HG03060 (cell line): ENCODE measurements around the gene AP3B1.

ENCODE experiments used
- ATAC-seq: cut with Tn5 transposase; IDR thresholded peaks from one replicate; pipeline ENCODE4 v1.9.1; 2021; ENCODE audit warnings: low read depth, moderate number of reproducible peaks; ENCODE audit not compliant: unreplicated experiment

Gene AP3B1

GRCh38 chr5:77983482-77984199, 310.9 kb downstream of the AP3B1 start:
- no peak for ATAC-seq

DNA sequence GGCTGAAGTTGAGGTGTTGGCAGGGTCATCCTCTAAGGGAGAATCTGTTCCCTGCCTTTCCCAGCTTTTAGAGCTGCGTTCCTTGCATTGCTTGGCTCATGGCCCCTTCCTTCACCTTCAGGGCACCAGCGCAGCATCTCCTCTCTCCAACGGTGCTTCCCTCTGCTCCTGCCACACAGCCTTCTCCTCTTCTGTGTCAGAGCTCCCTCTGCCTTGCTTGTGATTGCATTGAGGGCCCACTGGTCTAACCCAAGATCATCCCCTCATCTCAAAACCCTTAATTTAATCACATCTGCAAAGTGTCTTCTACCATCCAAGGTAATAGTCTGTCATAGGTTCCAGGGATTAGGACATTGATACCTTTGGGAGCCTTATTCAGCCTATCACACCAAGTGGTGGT, 312.7 kb downstream of the AP3B1 start:
- ATAC-seq: no peak

GRCh38 chr5:77974576-77974975, 319.9 kb downstream of the AP3B1 start:
- no peak for ATAC-seq

GRCh38 chr5:77973253-77973609, 321.3 kb downstream of the AP3B1 start:
- ATAC-seq: no peak

DNA sequence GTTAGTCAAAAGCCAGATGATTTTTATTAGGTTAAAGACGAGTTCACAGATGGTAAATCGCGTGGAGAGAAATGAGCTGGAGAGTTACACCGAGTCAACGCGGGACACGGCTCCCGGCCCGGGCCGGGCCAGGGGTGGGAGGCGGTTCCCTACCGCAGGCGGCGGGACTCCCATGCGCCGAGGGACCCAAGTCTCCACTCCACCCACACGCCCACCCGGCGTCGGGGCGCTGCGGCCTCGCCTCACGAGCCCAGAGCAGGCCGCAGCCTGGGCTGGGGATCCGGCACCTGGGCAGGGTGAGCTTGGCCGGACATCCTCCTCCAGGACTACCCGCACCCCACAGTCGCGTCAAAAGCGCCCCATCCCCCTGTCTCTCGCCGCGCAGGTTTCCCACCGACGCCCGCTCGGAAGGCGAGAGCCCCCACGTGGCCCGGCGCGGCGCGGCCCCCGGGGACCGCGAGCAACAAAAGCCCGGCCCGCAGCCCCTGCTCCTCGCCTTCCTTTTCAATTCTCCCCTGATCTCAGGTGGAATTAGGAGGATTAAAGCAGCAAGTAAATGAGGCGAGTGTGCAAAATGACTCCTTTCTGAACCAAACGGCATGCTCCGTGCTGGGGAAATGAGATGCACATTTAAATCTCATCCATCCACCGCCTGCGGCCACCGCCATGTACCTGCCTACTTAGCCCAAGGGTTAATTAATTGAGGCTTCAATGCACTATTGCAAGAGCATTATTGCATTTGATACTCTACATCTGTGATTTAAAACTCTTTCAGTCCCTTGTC, 321.8 kb downstream of the AP3B1 start:
- no peak for ATAC-seq

- ATAC-seq: no peak
Observed at GRCh38 chr5:77971776-77972468, 322.6 kb downstream of the AP3B1 start.

DNA sequence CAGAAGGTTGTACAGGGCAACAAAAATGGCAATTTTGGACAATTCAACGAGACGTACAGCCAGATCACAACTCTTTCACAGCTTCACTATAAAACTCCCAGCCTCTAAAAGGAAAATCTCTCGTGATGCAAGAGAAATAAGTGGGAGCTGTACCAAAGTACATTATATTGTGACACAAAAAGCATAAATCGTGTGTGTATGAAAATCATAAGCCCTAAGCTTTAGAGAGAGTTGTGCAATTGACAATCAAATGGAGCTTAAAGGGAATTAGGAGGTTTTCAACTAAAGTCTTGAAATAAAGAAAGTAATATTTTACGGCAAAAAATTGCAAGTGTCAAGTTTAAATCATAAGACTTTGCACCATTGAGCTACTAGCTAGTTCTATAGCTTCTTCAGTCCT, 323.6 kb downstream of the AP3B1 start:
- ATAC-seq: no peak

GRCh38 chr5:77963795-77964194, 330.7 kb downstream of the AP3B1 start:
- no peak for ATAC-seq

DNA sequence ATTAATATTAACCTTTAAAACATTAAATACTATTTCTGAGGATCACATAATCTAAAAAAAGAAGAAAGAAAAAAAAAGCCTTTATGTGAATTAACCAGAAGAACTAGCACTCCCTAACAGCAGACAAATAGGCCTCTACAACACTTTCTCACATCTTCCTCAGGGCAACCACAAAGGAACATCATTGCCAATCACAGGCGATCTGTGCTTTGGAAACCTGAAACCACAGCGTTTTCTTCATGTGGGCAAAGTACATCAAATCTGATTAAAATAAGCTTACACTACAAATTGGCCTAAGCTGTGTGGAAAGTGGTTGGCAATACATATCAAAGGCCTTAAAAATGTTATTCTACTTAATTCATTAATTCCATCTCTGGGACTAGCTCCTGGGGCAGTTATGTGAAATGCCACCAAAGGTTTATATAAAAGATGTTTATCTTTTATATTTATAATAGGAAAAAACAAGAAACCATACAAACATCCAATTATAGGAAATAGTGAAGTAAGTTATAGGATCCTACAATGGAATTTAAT, 333.6 kb downstream of the AP3B1 start:
- no peak for ATAC-seq

DNA sequence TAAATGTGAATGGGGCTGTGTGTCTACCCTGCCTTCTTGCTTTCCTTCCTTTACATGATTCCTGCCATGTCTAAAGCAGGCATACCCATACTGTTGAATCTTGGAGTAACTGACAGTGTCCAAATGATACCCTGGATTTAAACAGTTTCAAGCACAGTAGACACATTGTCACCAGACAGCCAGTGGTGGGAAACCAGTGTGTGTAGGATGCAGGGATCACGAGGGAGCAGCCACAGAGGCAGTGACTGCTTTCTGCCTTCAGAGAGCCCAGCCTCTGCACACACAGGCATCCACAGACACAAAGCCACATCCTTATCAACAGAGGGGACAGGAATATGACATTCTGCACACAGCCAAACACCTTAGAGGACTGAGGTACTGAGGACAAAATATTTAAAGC, 334.2 kb downstream of the AP3B1 start:
- ATAC-seq: no peak

GRCh38 chr5:77958642-77959330, 335.7 kb downstream of the AP3B1 start:
- no peak for ATAC-seq

DNA sequence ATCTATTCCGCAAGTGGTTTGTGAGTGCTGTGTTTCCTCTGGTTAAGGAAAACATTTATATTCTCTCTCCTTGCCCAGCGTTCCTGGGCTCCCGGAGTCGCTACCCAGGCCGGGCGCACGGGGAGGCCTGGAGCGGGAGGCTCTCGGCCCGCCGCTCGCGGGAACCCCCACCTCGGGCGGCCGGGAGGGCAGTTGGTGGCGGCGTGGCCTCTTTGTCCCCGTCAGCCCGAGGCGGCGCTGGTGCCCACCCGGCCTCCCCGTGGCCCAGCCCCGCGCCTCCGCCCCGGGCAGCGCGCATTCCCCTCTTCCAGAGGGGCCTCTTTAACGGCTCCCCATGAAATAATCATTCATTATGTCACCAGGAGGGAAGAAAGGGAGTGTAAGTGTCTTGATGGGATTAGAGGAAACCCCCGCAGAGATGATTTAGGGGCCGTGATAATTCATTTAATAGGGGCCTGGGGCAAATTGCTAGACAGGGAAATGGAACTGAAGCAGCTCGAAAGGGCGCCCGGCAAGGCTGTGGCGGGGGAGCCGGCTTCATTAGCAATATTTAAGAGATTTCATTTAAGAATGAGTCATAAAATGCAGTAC, 336.5 kb downstream of the AP3B1 start:
- no peak for ATAC-seq

DNA sequence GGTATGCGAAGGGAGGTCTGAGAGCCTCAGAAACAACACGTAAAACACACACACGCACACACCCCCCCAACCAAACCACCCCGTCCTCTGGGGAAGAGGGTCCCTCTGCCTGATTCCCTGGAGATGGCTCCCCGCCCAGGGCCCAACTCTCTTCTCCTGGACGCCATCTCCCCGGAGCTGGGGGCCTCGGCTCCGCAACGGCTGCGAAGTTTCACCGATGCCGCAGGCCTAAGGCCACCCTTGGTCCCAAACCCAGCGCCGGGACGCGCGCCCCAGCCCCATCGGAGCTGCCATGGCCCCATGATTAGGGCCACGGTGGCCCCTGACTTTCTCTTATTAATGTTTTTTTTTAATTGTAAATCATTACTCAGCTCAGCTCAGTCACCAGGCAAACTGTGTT, 337.0 kb downstream of the AP3B1 start:
- no peak for ATAC-seq

DNA sequence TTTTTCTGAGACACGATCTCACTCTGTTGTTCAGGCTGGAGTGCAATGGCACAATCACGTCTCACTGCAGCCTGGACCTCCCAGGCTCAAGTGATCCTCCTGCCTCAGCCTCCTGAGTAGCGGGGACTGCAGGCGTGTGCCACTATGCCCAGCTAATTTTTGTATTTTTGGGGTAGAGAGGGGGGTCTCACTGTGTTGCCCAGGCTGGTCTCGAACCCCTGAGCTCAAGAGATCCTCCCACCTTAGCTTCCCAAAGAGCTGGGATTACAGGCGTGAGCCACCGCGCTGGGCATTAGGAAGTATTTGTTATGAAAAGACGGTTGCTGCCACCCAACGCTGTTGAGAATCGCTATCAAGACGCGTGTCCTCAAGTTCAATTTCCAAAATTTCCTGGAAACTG, 337.4 kb downstream of the AP3B1 start:
- ATAC-seq: no peak

DNA sequence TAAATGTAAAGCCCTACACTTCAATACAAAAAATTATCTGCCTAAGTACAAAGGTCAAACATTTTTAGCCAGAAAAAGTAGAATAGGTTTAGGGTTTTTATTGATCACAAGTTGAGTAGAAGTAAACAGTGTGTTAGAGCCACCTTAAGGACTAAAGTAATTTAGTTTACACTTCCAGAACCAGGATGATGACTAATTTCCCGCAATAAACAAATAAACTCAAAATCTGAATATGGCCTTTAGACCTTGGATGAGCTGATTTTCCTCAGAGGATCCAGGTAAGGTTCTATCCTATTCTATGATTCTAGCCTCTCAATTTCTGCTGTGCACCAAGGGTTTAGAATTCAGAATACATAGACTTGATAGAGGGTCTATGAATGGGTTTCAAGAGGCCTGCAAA, 338.9 kb downstream of the AP3B1 start:
- no peak for ATAC-seq

GRCh38 chr5:77953374-77953773, 341.1 kb downstream of the AP3B1 start:
- no peak for ATAC-seq

GRCh38 chr5:77952636-77953212, 341.8 kb downstream of the AP3B1 start:
- ATAC-seq: no peak
